ENCODE data around the gene FGFBP1.

DNA sequence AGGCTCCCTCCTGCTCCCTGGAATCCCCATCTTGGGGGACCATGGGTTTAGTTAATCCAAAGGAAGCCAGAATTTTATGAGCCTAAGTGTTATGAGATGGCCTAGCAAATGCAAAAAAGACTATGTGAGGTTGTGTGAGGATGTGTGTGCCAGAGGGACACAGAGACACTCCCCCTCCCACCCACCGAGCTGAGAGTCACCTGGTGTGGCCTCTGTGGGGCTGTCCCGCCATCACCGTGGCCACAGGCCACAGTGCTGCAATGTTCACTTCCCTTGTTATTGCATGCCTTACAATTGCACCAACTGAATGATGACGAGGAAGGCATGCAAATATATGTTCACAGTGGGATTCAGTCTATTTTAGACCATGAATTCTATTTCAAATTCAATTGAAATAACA, 25.0 kb upstream of the FGFBP1 start:
- TF ChIP-seq CTCF (IDR thresholded peaks at IDR 0.05) = no peak
- no peak for TF ChIP-seq POLR2A (IDR thresholded peaks at IDR 0.05)
